ENCODE data around the gene GALNT10. TPM values are rescaled to one million over a fixed set of nuclear protein-coding genes. Genes with fewer than 3 reads are reported as not detected.

The GALNT10 gene
- polyA plus RNA-seq, 1 donor (not counting 4 experiments of a cell fraction or from before 2014, with no cell fraction given), result 17.9 TPM

DNA sequence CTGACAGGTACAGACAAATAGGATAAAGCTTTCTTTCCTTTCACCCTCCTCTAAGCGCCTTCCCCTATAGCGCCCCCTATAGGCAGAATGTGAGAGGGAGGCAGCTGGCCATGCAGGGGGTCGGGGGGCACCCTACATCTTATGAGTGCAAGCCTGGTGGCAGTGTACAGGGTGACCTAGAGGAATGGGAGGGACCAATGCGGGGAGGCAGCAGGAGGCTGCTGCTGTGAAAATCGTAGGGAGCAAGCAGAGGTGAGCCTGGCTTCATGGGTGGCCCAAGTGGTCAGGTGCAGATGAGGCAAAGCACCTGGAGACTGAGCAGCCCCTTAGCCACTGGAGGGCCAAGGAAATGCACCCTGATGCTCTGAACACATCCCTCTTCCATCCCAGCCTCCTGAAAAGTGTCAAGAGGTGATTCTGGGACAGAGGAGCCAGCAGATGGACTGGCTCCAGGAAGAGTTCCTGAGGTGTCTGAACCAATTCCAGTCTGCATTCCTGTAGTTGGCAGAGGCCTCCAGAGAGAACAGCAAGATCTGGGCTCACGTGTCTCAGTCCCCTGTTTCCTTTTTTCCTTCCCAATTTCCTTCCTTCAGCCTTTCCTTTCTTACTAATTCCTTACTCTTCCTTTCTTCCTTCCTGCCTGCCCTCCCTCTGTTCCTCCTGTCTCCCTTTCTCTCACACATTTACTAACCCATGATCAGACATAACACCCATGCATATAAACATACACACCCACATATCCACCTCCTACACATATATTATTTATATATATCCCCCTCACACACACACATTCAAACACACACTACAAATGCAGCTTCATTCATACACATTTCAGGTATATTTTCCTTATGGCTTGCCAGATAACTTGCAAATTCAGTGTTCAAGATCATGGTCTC is 32.8 kb upstream of the GALNT10 start:
- dilution Hi-C loops (cut with MboI; ENCODE audit: extremely low pct_ligation_motif_present, low sequenced_read_pairs), result no loop called here
- no peaks in the 10 kb centered on the region for H3K27me3 ChIP-seq (ENCODE audit: control insufficient read depth, extremely low read depth, insufficient read depth, low read length)
- TF ChIP-seq CTCF (optimal IDR thresholded peaks at IDR 0.05 in 1 of 3, IDR thresholded peaks at IDR 0.05 in 1 of 3, conservative IDR thresholded peaks at IDR 0.05 in 1 of 3; ENCODE audit: extremely low read depth in 1 of 3, insufficient read depth in 2 of 3, low read length in 3 of 3), result peak; percentile 28 to 57 (median 46)
- no peak for TF ChIP-seq EZH2 (IDR thresholded peaks at IDR 0.05; ENCODE audit: low read length)
- FAIRE-seq (no peak), DNase-seq (ENCODE audit: low read depth, low spot score) (no peak)
- no peaks in the 10 kb centered on the region for H3K9me1 ChIP-seq (ENCODE audit: control insufficient read depth, extremely low read depth, insufficient read depth, low read length)
- no peaks in the 10 kb centered on the region for H3K9me3 ChIP-seq (ENCODE audit: control insufficient read depth, low read depth, low read length)
- no peaks in the 10 kb centered on the region for H3K79me2 ChIP-seq (ENCODE audit: control insufficient read depth, insufficient read depth, low read length)
- H3K27ac ChIP-seq (ENCODE audit: control insufficient read depth, insufficient read depth, low read length), result no peak overlapping the region
- no peak overlapping the region for H2AFZ ChIP-seq (ENCODE audit: control insufficient read depth, low read length)
- H3K9ac ChIP-seq (ENCODE audit: control insufficient read depth, extremely low read depth, insufficient read depth, low read length), result no peak overlapping the region
- no peaks in the 10 kb centered on the region for H4K20me1 ChIP-seq (ENCODE audit: control insufficient read depth, extremely low read depth, insufficient read depth, low read length)
- H3K36me3 ChIP-seq (ENCODE audit: control insufficient read depth in 2 of 2, extremely low read depth in 1 of 2, insufficient read depth in 2 of 2, low read length in 2 of 2), result no peaks in the 10 kb centered on the region
- no peak overlapping the region for H3K4me3 ChIP-seq (ENCODE audit: control insufficient read depth in 2 of 3, extremely low read depth in 1 of 3, insufficient read depth in 2 of 3, low read depth in 1 of 3, low read length in 3 of 3)
- H3K4me2 ChIP-seq (ENCODE audit: control insufficient read depth, extremely low read depth, insufficient read depth, low read depth, low read length), result no peak overlapping the region
- H3K4me1 ChIP-seq (ENCODE audit: control insufficient read depth, extremely low read depth, insufficient read depth, low read length), result no peaks in the 10 kb centered on the region

- FAIRE-seq, result no peak
- no peak overlapping the region for H3K9ac ChIP-seq (ENCODE audit: control insufficient read depth, extremely low read depth, insufficient read depth, low read length)
- H3K4me2 ChIP-seq (ENCODE audit: control insufficient read depth, extremely low read depth, insufficient read depth, low read depth, low read length), result no peak overlapping the region
- no peak for DNase-seq (ENCODE audit: low read depth, low spot score)
- no peaks in the 10 kb centered on the region for H3K9me1 ChIP-seq (ENCODE audit: control insufficient read depth, extremely low read depth, insufficient read depth, low read length)
- H3K27ac ChIP-seq (ENCODE audit: control insufficient read depth, insufficient read depth, low read length), result no peak overlapping the region
- H4K20me1 ChIP-seq (ENCODE audit: control insufficient read depth, extremely low read depth, insufficient read depth, low read length), result no peaks in the 10 kb centered on the region
- H3K4me3 ChIP-seq (ENCODE audit: control insufficient read depth in 2 of 3, extremely low read depth in 1 of 3, insufficient read depth in 2 of 3, low read depth in 1 of 3, low read length in 3 of 3), result no peak overlapping the region
- no peaks in the 10 kb centered on the region for H3K9me3 ChIP-seq (ENCODE audit: control insufficient read depth, low read depth, low read length)
- dilution Hi-C loops (cut with MboI; ENCODE audit: extremely low pct_ligation_motif_present, low sequenced_read_pairs), result no loop called here
- peaks cover 2% of the 10 kb centered on the region for H3K27me3 ChIP-seq (ENCODE audit: control insufficient read depth, extremely low read depth, insufficient read depth, low read length)
- no peaks in the 10 kb centered on the region for H3K79me2 ChIP-seq (ENCODE audit: control insufficient read depth, insufficient read depth, low read length)
- no peaks in the 10 kb centered on the region for H3K4me1 ChIP-seq (ENCODE audit: control insufficient read depth, extremely low read depth, insufficient read depth, low read length)
- no peak overlapping the region for H2AFZ ChIP-seq (ENCODE audit: control insufficient read depth, low read length)
- no peaks in the 10 kb centered on the region for H3K36me3 ChIP-seq (ENCODE audit: control insufficient read depth in 2 of 2, extremely low read depth in 1 of 2, insufficient read depth in 2 of 2, low read length in 2 of 2)
- TF ChIP-seq EZH2 (IDR thresholded peaks at IDR 0.05; ENCODE audit: low read length) (no peak), CTCF (optimal IDR thresholded peaks at IDR 0.05 in 1 of 3, IDR thresholded peaks at IDR 0.05 in 1 of 3, conservative IDR thresholded peaks at IDR 0.05 in 1 of 3; ENCODE audit: extremely low read depth in 1 of 3, insufficient read depth in 2 of 3, low read length in 3 of 3) (no peak)
Observed at GRCh38 chr5:154158379-154158737, 32.2 kb upstream of the GALNT10 start.

Data from keratinocyte (primary cell).